ENCODE measurements around the gene MEGF8. TPM values are rescaled to one million over a fixed set of nuclear protein-coding genes. Genes with fewer than 3 reads are reported as not detected.

Gene MEGF8
- total and polyA plus RNA-seq, 8 donors: 7.3 to 15.9 (median 9.0) TPM

- H3K36me3 ChIP-seq: peaks cover 0 to 11% (median 0%) of the 10 kb centered on the region in 3 donors
- no peak for TF ChIP-seq CTCF (IDR thresholded peaks at IDR 0.05)
- no peaks in the 10 kb centered on the region for H3K4me1 ChIP-seq
- H3K27ac ChIP-seq: no peak overlapping the region
- WGBS, 2 donors: 93 to 96% methylated on average over 4 of the region's 4 CpGs
- H3K4me3 ChIP-seq: no peak overlapping the region
- ATAC-seq (no peak), DNase-seq (no peak), FAIRE-seq (no peak)
- H3K27me3 ChIP-seq: no peaks in the 10 kb centered on the region
- no peaks in the 10 kb centered on the region for H3K9me3 ChIP-seq
- intact Hi-C loops (cut with DNase I): no loop called here
Observed at GRCh38 chr19:42367929-42368328, 42.5 kb downstream of the MEGF8 start.

- DNase-seq (no peak), ATAC-seq (no peak), FAIRE-seq (no peak)
- no peaks in the 10 kb centered on the region for H3K27me3 ChIP-seq
- intact Hi-C loops (cut with DNase I): no loop called here
- peaks cover 0 to 7% (median 0%) of the 10 kb centered on the region in 3 donors for H3K36me3 ChIP-seq
- no peak for TF ChIP-seq CTCF (IDR thresholded peaks at IDR 0.05)
- H3K4me1 ChIP-seq: no peaks in the 10 kb centered on the region
- H3K4me3 ChIP-seq: no peak overlapping the region
- no peak overlapping the region for H3K27ac ChIP-seq
- no peaks in the 10 kb centered on the region for H3K9me3 ChIP-seq
- WGBS, 2 donors: 93 to 96% methylated on average over 11 of the region's 11 CpGs
Observed at GRCh38 chr19:42368360-42368759, 42.9 kb downstream of the MEGF8 start.

- intact Hi-C loops (cut with DNase I): no loop called here
- H3K36me3 ChIP-seq: peaks cover 0 to 3% (median 0%) of the 10 kb centered on the region in 3 donors
- no peaks in the 10 kb centered on the region for H3K4me1 ChIP-seq
- H3K27ac ChIP-seq: no peak overlapping the region
- H3K9me3 ChIP-seq: no peaks in the 10 kb centered on the region
- WGBS, 2 donors: 89 to 93% methylated on average over 15 of the region's 15 CpGs
- DNase-seq (no peak), ATAC-seq (no peak), FAIRE-seq (no peak)
- H3K4me3 ChIP-seq: no peak overlapping the region
- TF ChIP-seq CTCF (IDR thresholded peaks at IDR 0.05): no peak
- no peaks in the 10 kb centered on the region for H3K27me3 ChIP-seq
Observed at GRCh38 chr19:42368765-42369164, 43.3 kb downstream of the MEGF8 start.

- Histone ChIP-seq H3K27me3 (no peaks in the 10 kb centered on the region), H3K4me1 (no peaks in the 10 kb centered on the region), H3K4me3 (no peak overlapping the region), H3K36me3 (no peaks in the 10 kb centered on the region), H3K27ac (no peak overlapping the region), H3K9me3 (no peaks in the 10 kb centered on the region)
- FAIRE-seq (no peak), ATAC-seq (no peak), DNase-seq (no peak)
- 92% methylated on average over 27 of the region's 27 CpGs for WGBS, 2 donors
- TF ChIP-seq CTCF (IDR thresholded peaks at IDR 0.05): no peak
- intact Hi-C loops (cut with DNase I): no loop called here
Observed at GRCh38 chr19:42369433-42370067, 44.1 kb downstream of the MEGF8 start.

GRCh38 chr19:42370068-42370520, 44.7 kb downstream of the MEGF8 start:
- ATAC-seq (no peak), DNase-seq (no peak), FAIRE-seq (no peak)
- WGBS, 2 donors: 82 to 85% methylated on average over 9 of the region's 9 CpGs
- no peaks in the 10 kb centered on the region for H3K4me1 ChIP-seq
- H3K36me3 ChIP-seq: no peaks in the 10 kb centered on the region
- no peaks in the 10 kb centered on the region for H3K9me3 ChIP-seq
- intact Hi-C loops (cut with DNase I): no loop called here
- no peak overlapping the region for H3K27ac ChIP-seq
- H3K4me3 ChIP-seq: no peak overlapping the region
- no peaks in the 10 kb centered on the region for H3K27me3 ChIP-seq
- TF ChIP-seq CTCF (IDR thresholded peaks at IDR 0.05): no peak
